Posterior cingulate gyrus (tissue), 11 donors: ENCODE results near the gene CTIF.
A peak's percentile ranks its signal among the peaks of the same experiment; 100 is the strongest.

Experiments
- DNase-seq, 10 donors: peaks; one replicate each; pipeline versions ENCODE4 v3.0.0 to v3.0.0-alpha.2; 2020 to 2021; ENCODE audit warnings: mixed read lengths in 3 of 10
- intact Hi-C: fragments of 100-400 bp; cut with DNase I; formaldehyde crosslinking; loops from one replicate; pipeline ENCODE4 v1.15.1; 2023

CTIF gene

DNA sequence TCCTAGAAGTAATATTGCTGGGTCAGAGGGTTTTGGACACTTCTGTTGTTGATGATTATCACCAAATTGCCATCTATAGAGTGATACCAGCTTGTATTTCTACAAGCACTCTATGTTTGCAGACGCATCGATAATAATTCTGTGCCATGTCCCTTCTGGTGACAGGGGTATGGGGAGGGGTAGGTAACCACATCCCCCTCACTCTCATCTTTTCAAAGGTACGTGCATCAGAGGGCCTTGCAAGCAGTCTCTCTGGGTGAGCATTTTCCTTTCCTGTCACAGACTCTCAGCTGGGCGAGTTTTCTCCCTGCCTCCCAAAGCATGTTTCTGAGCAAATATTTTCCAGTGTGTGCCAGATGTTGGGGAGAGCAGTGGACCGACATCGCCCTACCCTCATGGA, 314.0 kb downstream of the CTIF start:
- intact Hi-C loops: no loop called here

DNA sequence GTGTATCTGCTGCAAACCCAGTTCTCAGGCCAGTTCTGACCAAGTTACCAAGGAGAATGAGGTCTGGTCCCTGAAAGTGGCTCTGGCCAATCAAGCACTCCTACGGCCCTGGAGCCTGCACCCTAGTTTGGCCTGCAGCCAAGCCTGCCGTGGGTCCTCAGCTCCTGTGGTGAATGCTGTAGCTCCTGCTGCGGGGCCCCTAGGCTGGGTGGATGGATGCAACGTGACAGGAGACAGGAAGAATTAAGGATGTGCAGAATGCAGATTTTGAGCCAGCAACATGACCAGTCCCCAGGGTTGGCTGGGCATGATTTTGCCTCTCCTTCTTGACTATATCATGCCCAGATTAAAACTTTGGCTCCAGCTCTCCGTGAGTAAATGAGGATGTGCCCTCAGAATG, 314.8 kb downstream of the CTIF start:
- peak in 2 of 10 donors; percentile 52 to 83 for DNase-seq
- intact Hi-C loops: no loop called here

More for the DNA sequence above, 314.0 kb downstream of the CTIF start:
- no peak for DNase-seq

DNA sequence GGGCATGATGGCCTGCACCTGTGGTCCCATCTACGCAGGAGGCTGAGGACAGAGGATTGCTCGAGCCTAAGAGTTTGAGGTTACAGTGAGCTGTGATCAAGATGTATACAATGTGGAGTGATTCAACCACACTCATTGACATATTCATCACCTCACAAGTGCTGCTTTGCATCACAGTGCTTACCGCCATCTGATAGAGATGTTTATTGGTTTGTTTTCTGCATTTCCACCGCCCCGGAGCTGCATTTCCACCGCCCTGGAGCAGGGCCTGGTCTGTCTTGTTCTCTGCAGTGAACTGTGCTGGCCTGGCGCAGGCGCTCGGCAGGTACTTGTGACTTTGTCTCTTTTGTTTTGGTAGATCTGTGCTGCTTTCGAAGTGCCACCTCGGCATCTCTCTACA, 315.9 kb downstream of the CTIF start:
- DNase-seq: peak in 1 of 10 donors; percentile 35
- intact Hi-C loops: no loop called here

DNA sequence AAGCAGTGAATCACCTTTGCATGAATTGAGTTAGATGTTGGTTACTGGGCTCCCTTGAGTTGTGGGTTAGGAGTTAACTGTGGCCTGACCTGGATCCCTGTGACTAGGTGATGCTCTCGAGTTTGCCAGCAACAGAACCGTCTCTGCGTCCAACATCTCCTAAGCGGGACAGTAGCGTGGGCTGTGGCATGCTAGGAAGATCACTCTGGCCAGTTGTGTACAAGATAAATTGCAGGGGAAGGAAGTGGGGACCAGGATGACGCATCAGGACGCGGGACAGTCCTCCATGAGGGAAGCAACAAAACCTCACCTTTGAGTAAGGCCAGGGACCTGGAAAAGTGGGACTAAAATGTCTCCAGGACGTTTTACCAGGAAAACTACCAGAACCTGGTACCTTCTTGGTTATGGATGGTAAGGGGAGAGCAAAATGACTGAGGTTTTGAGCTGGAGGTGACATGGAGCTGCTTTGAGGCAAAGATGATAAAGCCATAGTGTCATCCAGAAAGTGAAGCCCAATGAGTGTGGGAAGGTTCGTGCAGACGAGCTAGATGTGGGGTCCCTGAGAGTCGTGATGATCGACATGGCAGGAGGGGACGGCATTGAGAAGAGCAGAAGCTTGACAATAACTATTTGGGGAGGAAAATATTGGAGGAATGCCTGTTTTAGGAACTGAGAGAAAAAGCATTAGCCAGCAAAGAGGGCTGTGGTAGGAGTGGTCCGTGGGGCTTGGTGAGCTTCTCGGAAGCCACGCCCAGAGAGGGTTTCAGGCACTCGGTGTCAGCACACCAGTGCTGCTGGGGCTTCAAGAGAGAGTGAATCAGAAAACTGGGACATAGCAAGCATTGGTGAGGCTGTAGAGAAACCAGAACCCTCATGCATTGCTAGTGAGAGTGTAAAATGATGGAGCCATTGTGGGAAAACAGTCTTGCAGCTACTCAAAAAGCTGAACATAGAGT, 316.9 kb downstream of the CTIF start:
- peak in 2 of 10 donors; percentile 28 to 62 for DNase-seq
- intact Hi-C loops: no loop called here

DNA sequence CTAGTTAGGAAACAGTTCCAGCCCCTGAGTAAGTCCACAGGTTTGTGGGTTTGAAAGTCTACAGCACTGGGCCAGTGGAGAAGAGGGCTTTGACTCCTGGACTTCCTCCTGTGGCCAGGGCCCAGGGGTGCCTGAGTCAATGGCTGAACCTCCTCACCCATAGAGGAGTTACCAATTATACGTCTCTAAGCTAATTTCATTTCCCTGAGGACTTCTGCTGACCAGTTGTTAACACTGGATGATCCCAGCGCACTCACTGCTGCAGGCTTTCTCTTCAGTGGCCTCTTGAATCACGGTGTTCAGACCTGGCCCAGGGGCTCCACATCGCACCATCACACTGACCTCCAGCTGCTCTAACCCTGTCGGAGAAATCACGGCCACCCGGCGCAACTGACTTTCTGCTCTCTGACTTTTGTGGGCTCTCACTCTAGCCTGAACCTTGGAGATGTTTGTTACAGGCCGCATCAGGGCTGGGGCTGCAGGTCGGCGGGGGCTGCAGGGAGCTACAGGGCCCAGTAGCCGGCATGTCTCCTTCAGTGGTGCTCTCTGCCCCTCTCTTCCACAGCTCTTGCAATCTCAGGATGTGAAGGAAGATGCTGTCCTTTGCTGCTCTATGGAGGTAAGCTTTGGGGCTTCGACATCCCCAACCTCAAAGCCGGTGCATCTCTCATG, 318.3 kb downstream of the CTIF start:
- intact Hi-C loops: no loop called here

DNA sequence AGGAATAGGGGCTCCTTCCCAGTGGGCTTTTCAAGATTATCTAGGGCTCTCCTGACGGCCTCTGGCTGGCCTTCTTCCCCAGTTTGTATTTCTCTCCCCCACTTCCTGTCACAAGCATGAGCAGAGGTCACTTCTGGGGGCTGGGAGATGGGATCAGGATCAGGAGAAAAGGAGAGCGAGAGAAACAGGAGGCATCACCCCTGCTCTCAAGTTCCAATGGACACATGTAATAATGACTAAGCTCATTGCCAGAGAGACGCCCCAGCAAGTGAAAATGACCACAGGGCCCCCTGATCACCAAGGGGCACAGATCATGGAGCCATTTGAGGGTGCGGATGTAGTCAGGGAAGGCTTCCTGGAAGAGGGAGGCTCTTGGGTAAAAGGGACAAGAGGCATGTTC, 319.8 kb downstream of the CTIF start:
- intact Hi-C loops: no loop called here
- peak in 3 of 10 donors; percentile 2 to 66 (median 16) for DNase-seq

More for the DNA sequence above, 318.3 kb downstream of the CTIF start:
- peak in 2 of 10 donors; percentile 57 to 71 for DNase-seq

DNA sequence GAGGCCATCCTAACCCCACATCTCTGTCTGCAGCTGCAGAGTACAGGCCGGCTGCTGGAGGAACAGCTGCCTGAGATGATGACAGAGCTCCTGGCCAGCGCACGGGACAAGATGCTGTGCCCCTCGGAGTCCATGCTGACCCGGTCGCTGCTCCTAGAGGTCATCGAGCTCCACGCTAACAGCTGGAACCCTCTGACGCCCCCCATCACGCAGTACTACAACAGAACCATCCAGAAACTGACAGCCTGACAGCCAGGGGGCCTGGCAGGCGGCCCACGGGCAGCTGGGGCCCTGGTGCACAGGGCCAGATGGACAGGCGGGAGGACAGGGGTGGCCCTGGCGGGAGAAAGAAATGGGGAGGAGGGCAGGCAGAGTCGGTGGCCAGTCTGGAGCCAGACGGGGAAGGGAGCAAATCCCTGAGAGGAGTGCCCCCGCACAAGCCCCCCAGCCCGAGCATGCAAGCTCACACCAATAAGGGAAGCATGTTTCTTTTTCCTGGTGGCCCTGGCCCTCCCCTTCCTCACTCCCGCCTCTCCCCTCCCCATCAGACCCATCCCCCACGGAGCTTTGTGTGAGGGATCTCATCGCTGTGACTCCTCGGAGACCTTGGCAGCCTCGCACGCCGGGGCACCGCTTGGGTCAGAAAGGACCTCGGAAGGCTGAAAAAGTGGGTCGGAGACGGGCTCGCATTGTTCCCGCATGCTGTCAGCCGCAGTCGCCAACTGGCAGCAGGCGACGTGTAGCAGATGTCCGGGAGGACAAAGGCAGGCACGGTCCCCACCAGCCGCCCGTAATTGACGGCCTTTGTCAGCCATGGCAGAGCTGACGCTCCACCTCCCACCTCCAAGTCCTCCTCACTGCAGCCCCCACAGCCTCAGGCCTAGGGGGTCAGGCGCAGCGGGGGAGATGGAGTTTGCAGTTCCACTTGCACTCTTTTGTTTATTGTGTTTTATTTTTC, 320.8 kb downstream of the CTIF start:
- DNase-seq: peak; percentile 80 to 98 (median 87)

DNA sequence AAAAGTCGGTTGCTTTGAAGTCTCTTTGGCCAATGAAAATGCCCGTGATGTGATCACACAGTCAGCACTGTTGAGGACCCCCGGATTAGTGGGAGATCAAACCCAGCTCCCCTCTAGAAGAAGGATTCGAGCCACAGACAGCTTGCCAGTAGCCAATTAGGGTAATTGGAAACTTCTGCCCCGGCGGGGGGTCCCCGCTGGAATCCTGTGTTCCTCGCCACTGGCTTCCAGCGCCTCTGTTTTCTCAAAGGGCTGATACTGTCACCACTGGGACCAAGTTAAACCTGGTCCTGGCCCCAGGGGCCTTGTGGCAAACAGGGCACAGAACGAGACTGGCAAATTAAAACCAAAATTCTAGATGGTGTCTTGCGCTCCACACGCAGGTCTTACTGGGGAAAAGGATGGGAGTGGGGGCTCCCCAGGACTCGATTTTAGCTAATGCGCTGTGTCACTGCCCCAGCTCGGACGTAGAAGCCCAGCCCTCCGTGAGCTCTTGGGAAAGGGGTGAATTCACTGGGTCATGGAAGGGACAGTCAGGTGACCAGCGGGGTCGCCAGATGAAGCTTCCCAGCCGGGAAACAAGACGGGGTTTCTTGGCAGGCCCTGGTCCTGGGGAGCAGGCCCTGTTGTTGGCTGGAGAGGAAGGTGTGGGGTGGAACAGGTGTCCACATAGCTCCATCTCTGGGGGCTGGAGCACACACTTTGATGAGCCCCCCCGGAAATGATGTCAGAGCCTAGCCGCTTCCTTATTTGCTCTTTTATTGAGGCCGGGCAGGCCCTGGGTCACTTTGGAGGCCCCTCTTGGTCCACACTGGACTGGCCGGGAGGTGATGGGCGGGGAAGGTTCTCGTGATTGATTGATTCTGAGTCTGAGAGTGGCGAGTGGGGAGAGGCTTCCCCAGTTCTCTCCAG, 321.7 kb downstream of the CTIF start:
- DNase-seq: peak in 2 of 10 donors; percentile 55 to 84
- intact Hi-C loops: loop anchor here (2.0 to 5.0 kb wide), 2 partner anchors 90 to 183 kb away; partner anchors contain the start of gene SMAD7

More for the DNA sequence above, 320.8 kb downstream of the CTIF start:
- intact Hi-C loops: loop anchor here (2.0 to 5.0 kb wide), 2 partner anchors 91 to 182 kb away; partner anchors contain the start of gene SMAD7

DNA sequence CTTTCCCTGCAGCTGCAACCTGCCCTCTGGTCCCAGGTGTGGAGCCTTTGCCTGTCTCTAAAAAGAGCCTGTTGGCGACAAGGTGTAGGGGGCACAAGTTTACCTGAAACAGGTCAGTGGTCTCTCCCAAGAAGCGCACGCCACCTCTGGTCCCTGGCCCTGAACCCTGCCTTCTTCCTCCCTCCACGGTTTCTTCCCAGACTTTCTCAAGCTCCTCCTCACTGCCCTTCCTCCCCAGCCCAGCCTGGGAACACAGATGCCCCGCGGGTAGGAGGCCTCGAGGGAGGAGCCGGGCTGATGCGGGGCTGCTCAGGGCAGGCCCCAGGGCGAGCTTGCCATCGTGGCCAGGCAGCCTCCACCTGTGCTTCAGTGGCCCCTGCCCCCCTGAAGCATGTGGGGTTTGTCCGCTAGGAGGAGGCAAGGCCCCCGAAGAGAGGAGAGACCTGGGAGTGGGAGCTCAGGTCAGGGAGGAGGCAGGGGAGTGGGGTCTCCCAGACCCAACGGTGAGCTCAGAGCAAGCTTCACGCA, 322.4 kb downstream of the CTIF start:
- intact Hi-C loops: loop anchor here (2.0 to 5.0 kb wide), 2 partner anchors 90 to 184 kb away; partner anchors contain the start of gene SMAD7

DNA sequence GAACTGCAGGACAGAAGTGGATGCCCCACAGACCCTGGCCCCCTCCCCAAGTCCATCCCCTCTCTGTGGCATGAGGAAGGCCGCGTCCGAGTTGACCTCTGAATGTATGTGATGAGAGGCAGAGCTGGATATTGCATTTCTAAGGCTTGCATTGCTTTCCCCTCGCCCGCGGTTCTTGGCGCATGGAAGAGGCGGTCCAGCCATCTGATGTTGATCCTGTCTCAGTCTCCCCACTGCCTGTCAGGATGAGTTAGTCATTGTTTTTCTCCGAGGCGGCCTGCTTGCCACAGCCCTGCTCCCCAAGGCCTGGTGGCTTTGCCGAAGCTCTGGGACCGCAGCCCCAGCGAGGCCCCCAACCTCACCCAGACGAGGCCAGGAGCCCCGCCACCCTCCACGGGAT, 323.3 kb downstream of the CTIF start:
- intact Hi-C loops: loop anchor here (5.0 kb wide), 1 partner anchor 185 kb away; no protein-coding TSS in a partner anchor
- peak in 5 of 10 donors; percentile 37 to 89 (median 59) for DNase-seq

More for the DNA sequence above, 322.4 kb downstream of the CTIF start:
- peak in 2 of 10 donors; percentile 59 to 66 for DNase-seq

DNA sequence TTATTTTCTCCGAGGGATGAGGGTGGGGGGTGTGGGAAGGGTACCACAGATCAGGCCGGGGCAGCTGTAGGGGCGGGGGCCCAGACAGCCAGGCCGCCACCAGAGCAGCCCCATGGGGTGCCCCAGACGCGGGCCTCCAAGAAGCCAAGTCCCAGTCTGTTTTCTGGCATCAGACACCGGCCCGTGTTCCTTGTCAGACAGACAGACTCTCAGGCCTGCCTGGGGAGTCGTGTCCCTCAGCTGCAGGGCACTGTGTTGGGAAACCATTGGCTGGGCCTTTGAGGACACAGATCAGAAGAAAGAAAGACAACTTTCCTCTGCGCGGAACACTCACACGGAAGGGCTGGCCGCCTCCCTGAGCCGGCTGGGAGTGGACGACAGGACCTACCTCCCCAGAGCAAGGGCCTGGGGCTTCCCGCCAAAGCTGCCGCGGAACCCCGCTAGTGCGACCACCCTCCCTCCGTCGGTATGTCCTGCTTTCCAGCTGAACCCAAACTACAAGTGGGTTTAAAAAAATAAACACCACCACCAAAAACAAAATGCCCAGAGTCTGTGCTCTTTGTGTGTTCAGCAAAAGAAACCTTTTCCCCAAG, 323.9 kb downstream of the CTIF start:
- intact Hi-C loops: loop anchor here (5.0 kb wide), 1 partner anchor 185 kb away; no protein-coding TSS in a partner anchor

DNA sequence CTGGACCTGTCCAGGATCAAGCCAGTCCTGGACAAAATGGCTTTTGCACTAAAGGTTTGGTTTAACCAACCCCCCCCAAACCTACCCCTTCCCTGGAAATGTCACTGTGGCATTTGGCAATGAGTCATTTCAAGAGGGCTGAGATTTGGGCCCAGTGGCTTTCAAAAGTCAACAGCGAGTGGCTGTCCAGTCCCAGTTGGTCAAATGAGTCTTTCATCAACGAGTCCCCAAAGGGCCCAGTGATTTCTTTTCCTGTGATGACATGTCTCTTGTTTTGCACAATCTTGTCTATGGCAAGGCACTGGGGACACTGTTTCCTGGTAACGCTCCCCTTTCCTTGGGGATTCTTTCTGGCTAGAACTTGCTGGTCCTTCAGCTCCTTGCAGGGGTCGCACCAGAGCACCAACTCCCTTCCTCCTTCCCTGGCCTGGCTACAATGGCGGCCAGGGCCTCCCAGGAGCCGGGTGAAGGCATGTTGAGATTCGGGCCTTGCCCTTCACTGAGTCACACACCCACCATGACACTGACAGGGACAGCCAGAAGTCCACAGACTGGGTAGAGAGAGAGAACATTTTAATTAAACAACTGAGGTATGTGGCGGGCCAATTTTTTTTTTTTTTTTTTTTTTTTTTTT, 324.7 kb downstream of the CTIF start:
- intact Hi-C loops: loop anchor here (5.0 kb wide), 1 partner anchor 186 kb away; no protein-coding TSS in a partner anchor
- DNase-seq: peak in 3 of 10 donors; percentile 15 to 66 (median 33)

More for the DNA sequence above, 323.9 kb downstream of the CTIF start:
- DNase-seq: peak in 3 of 10 donors; percentile 69 to 82 (median 80)

DNA sequence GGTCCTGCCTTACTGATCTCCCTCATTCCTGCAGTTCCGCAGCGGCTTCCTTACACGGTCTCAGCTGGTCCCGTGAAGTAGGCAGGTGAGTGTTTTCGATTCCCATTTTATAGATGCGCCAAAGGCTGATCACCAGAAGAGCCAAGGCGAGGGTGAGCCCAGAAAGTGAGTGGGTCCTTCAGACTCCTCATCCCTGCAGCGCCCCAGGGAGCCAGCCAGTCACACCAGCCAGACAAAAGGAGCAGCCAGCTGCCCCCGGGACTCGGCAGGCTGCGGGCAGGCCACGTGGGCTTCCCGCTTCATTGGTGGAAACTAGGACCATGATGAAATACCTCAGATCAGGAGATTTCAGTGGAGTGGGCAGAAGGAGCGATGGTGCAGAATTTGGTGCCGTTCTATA, 326.0 kb downstream of the CTIF start:
- intact Hi-C loops: loop anchor here (5.0 kb wide), 1 partner anchor 188 kb away; no protein-coding TSS in a partner anchor
- peak in 3 of 10 donors; percentile 57 to 66 (median 63) for DNase-seq

DNA sequence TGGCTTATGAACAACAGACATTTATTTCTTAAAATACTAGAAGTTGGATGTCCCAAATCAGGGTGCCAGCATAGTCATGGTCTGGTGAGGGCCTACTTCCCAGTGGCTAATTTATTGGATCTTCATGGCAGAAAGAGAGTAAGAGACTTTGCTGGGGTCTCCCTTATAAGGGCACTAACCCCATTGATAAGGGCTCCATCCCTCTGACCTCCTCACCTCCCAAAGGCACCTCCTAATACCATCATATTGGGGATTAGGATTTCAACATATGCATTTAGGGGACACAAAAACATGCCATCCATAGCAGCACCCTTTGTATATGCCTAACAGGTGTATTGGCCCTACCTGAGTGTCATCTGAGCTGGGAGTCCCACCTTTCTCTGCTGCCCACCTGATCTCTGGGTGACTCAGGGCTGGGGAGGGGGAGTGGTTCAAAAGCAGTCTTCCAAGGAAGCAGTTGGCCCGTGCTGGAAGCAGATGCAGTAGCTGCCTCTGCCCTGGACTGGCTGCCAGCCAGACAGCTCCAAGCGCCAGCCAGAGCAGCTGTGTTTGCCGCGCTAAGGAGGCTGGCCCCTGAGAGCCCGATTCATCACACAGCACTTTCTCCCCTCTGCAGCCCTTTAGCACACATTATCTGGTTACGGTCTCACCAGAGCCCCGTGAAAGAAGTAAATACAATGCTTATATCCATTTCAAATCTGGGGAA, 327.4 kb downstream of the CTIF start:
- peak; percentile 59 to 97 (median 76) for DNase-seq
- intact Hi-C loops: no loop called here

DNA sequence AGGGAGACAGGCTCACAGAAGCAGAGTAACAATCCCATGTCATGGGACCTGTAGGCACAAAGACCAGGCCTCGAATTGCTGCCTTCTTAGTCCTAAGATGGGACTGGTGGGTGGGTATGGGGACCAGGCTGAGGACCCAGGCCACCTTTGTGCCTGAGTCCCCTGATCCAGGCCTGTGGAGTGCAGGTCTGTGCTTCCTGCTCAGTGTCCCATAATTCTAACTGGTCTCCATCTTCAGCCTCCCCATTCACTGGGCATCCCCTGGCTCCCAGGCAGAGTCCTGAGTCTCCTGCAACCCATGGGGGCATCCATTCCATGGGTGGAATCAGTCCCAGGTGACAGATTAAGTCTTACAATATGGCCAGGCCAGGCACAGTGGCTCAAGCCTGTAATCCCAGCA, 328.0 kb downstream of the CTIF start:
- peak in 3 of 10 donors; percentile 10 to 50 (median 26) for DNase-seq
- intact Hi-C loops: no loop called here

DNA sequence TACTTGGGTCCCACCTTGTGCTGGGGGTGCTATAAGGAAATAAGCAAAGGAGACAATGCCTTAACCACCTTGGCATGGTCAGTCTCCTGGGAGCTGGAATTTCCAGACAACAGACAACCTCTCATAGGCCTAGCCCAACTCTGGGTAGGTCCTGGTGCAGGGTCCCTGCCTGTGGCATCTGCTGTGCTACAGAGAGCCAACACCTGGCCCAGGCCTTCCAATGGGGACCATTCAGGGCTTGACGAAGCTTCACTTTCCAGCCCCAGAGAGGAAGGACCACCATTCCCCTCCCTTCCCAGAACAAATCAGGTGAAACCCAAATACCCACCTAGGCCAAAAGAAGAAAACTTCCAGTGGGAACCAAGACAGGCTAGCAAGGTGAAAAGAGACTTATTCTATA, 329.1 kb downstream of the CTIF start:
- DNase-seq: peak in 3 of 10 donors; percentile 14 to 53 (median 29)
- intact Hi-C loops: no loop called here
